Activated CD8-positive, alpha-beta T cell treated with anti-CD3 and anti-CD28 coated beads for 36 hours (primary cell): Measurements from ENCODE around the gene TFEB. TPM values are rescaled to one million over a fixed set of nuclear protein-coding genes. Genes with fewer than 3 reads are reported as not detected.

Experiments used
- ATAC-seq: fragments of 200-7000 bp; cut with Tn5 transposase; one replicate; pipeline ENCODE4 v1.10.0; 2021; ENCODE audit warnings: mild to moderate bottlenecking, moderate library complexity
- CTCF ChIA-PET: fragments of 350-600 bp; sonication (Branson Sonifier 250); formaldehyde crosslinking; loops from one replicate; lab custom pipeline; 2021; ENCODE audit warnings: antibody characterized with exemption; lab: Charles Lee
- POLR2A ChIA-PET: fragments of 350-600 bp; sonication (Branson Sonifier 250); formaldehyde crosslinking; loops from one replicate; lab custom pipeline; 2021; ENCODE audit warnings: antibody characterized with exemption; lab: Charles Lee
- DNase-seq: peaks from one replicate; pipeline ENCODE4 v3.0.0-alpha.2; 2020
- H3K27ac Mint-ChIP-seq: one replicate; pipeline ENCODE4 v1.8.0; 2021; ENCODE audit warnings: mild to moderate bottlenecking, mixed read lengths
- H3K27me3 Mint-ChIP-seq: one replicate; pipeline ENCODE4 v1.8.0; 2021; ENCODE audit warnings: mixed read lengths
- H3K36me3 Mint-ChIP-seq: one replicate; pipeline ENCODE4 v1.8.0; 2021; ENCODE audit warnings: low read depth, mixed read lengths
- H3K4me1 Mint-ChIP-seq: one replicate; pipeline ENCODE4 v1.8.0; 2021; ENCODE audit warnings: low read depth, mixed read lengths
- H3K4me3 Mint-ChIP-seq: one replicate; pipeline ENCODE4 v1.8.0; 2021; ENCODE audit warnings: mild to moderate bottlenecking, moderate library complexity, mixed read lengths
- H3K9me3 Mint-ChIP-seq: one replicate; pipeline ENCODE4 v1.8.0; 2021; ENCODE audit warnings: mixed read lengths
- intact Hi-C: fragments of 100-400 bp; cut with micrococcal nuclease; formaldehyde crosslinking; loops from one replicate; pipeline ENCODE4 v1.10.0; 2022
- total RNA-seq, 2 experiments: library from RNA; stranded (reverse); gene quantifications; one replicate each; pipeline ENCODE4 v1.2.3, GENCODE V29; 2021
- TF ChIP-seq, protein P1 (sequence below): fragments of 200-600 bp; IDR thresholded peaks from one replicate; pipeline ENCODE4 v1.8.0; 2022; ENCODE audit warnings: antibody characterized with exemption, mild to moderate bottlenecking

Gene TFEB
- total RNA-seq, 2 experiments from 2014 or later: 14.6 to 15.9 TPM

DNA sequence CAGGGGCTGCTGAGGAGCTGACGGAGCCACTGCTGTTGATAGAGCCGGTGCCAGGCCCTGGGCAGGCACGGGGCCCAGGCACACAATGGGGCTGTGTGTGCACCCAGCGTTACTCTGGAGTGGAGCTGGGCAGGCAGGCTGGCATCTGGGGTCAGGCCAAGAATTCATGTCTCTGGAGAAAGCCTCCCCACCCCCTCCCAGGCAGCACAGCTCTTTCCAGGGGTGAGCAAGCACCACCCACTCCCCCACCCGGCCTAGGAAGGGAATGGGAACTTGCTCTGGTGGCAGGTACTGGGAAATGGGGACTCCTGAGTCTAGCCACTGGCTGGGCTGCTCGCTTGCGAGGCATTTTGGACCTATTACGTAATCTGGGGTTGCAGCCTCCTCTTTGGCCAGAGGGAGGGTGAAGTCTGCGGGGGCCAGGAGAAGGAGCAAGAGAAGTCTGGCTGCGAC is 22.7 kb downstream of the TFEB start:
- H3K4me1 Mint-ChIP-seq: peaks cover 40% of the 10 kb centered on the region
- ATAC-seq (no peak), DNase-seq (no peak)
- no peak overlapping the region for H3K4me3 Mint-ChIP-seq
- ChIA-PET POLR2A (no interaction called here), CTCF (no interaction called here)
- intact Hi-C loops: no loop called here
- no peaks in the 10 kb centered on the region for H3K27me3 Mint-ChIP-seq
- peaks cover 9% of the 10 kb centered on the region for H3K36me3 Mint-ChIP-seq
- TF ChIP-seq, protein P1, sequence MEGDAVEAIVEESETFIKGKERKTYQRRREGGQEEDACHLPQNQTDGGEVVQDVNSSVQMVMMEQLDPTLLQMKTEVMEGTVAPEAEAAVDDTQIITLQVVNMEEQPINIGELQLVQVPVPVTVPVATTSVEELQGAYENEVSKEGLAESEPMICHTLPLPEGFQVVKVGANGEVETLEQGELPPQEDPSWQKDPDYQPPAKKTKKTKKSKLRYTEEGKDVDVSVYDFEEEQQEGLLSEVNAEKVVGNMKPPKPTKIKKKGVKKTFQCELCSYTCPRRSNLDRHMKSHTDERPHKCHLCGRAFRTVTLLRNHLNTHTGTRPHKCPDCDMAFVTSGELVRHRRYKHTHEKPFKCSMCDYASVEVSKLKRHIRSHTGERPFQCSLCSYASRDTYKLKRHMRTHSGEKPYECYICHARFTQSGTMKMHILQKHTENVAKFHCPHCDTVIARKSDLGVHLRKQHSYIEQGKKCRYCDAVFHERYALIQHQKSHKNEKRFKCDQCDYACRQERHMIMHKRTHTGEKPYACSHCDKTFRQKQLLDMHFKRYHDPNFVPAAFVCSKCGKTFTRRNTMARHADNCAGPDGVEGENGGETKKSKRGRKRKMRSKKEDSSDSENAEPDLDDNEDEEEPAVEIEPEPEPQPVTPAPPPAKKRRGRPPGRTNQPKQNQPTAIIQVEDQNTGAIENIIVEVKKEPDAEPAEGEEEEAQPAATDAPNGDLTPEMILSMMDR: no peak
- H3K27ac Mint-ChIP-seq: no peak overlapping the region
- H3K9me3 Mint-ChIP-seq: no peaks in the 10 kb centered on the region

- CTCF ChIA-PET: interaction anchor here (0.6 to 1.4 kb wide), 2 partner anchors 22 to 28 kb away, joined by 3 to 5 read pairs; no protein-coding TSS in a partner anchor
- POLR2A ChIA-PET: no interaction called here
- H3K36me3 Mint-ChIP-seq: peaks cover 9% of the 10 kb centered on the region
- no peaks in the 10 kb centered on the region for H3K27me3 Mint-ChIP-seq
- no peaks in the 10 kb centered on the region for H3K9me3 Mint-ChIP-seq
- H3K4me3 Mint-ChIP-seq: no peak overlapping the region
- DNase-seq: no peak
- TF ChIP-seq, protein P1: no peak
- intact Hi-C loops: no loop called here
- no peak overlapping the region for H3K27ac Mint-ChIP-seq
- no peak for ATAC-seq
- peaks cover 42% of the 10 kb centered on the region for H3K4me1 Mint-ChIP-seq
Observed at GRCh38 chr6:41711323-41712038, 23.9 kb downstream of the TFEB start.

GRCh38 chr6:41709375-41709774 is 26.0 kb downstream of the TFEB start:
- Mint-ChIP-seq H3K9me3 (no peaks in the 10 kb centered on the region), H3K36me3 (peaks cover 9% of the 10 kb centered on the region), H3K4me3 (no peak overlapping the region), H3K27ac (no peak overlapping the region), H3K4me1 (peaks cover 44% of the 10 kb centered on the region), H3K27me3 (no peaks in the 10 kb centered on the region)
- ATAC-seq: no peak
- TF ChIP-seq, protein P1: no peak
- CTCF ChIA-PET: interaction anchor here (1.8 to 2.0 kb wide), 3 partner anchors 24 to 67 kb away, joined by 4 to 11 read pairs (median 10); no protein-coding TSS in a partner anchor
- no peak for DNase-seq
- intact Hi-C loops: no loop called here
- POLR2A ChIA-PET: interaction anchor here (1.9 kb wide), 1 partner anchor 20 kb away, joined by 8 read pairs; no protein-coding TSS in a partner anchor

- H3K4me1 Mint-ChIP-seq: peaks cover 41% of the 10 kb centered on the region
- no peaks in the 10 kb centered on the region for H3K9me3 Mint-ChIP-seq
- peak overlapping the region; percentile 74 for H3K27ac Mint-ChIP-seq
- no peak for ATAC-seq
- TF ChIP-seq, protein P1: no peak
- no peaks in the 10 kb centered on the region for H3K27me3 Mint-ChIP-seq
- DNase-seq: no peak
- ChIA-PET POLR2A (interaction anchor here (0.8 to 1.9 kb wide), 3 partner anchors 21 to 166 kb away, joined by 3 to 8 read pairs (median 3); no protein-coding TSS in a partner anchor), CTCF (interaction anchor here (1.1 to 2.0 kb wide), 4 partner anchors 24 to 78 kb away, joined by 3 to 11 read pairs (median 7); no protein-coding TSS in a partner anchor)
- intact Hi-C loops: no loop called here
- peaks cover 9% of the 10 kb centered on the region for H3K36me3 Mint-ChIP-seq
- no peak overlapping the region for H3K4me3 Mint-ChIP-seq
Observed at GRCh38 chr6:41708856-41709255, 26.6 kb downstream of the TFEB start.
